Right lobe of liver (tissue), 6 donors: ENCODE data around the gene DOCK1. TPM values are rescaled to one million over a fixed set of nuclear protein-coding genes. Genes with fewer than 3 reads are reported as not detected.

Source experiments
- ATAC-seq, 4 donors: fragments of 200-7000 bp; cut with Tn5 transposase; one replicate each; pipeline ENCODE4 v1.9.1; 2020; ENCODE audit warnings: mild to moderate bottlenecking in 4 of 4, moderate library complexity in 4 of 4
- DNase-seq, 3 donors: peaks; one replicate each; pipeline ENCODE4 v3.0.0-alpha.2; 2020
- H3K27ac ChIP-seq, 3 donors: fragments of 200-600 bp; one replicate each; pipeline ENCODE4 v1.8.0; 2022
- H3K27me3 ChIP-seq, 2 donors: fragments of 200-600 bp; one replicate each; pipeline ENCODE4 v1.8.0; 2022
- H3K36me3 ChIP-seq, 4 donors: fragments of 200-600 bp; sonication (generic) in 1 of 4; one replicate each; pipeline versions ENCODE4 v1.5.1 to v1.8.0; 2017 to 2022; ENCODE audit warnings: control low read depth in 1 of 4
- H3K4me1 ChIP-seq, 4 donors: fragments of 200-600 bp; sonication (generic) in 1 of 4; one replicate each; pipeline versions ENCODE4 v1.5.1 to v1.8.0; 2017 to 2022; ENCODE audit warnings: control low read depth in 1 of 4
- H3K4me3 ChIP-seq, 3 donors: fragments of 200-600 bp; one replicate each; pipeline ENCODE4 v1.8.0; 2022
- H3K9me3 ChIP-seq, 4 donors: fragments of 200-600 bp; sonication (generic) in 1 of 4; one replicate each; pipeline versions ENCODE4 v1.5.1 to v1.8.0; 2017 to 2022; ENCODE audit warnings: control low read depth in 1 of 4
- POLR2A ChIP-seq: fragments of 450-650 bp; IDR thresholded peaks from one replicate; pipeline ENCODE4 v1.6.1; 2017; ENCODE audit warnings: antibody characterized with exemption, mild to moderate bottlenecking
- WGBS: methylation state at CpG from one replicate; pipeline ENCODE4 v1.1.6; 2018; ENCODE audit warnings: low coverage, low lambda C conversion rate; ENCODE audit not compliant: insufficient coverage; ENCODE audit errors: missing lambda C conversion rate; 5-methylcytosine and 5-hydroxymethylcytosine counted together
- intact Hi-C, 2 donors: fragments of 100-400 bp; cut with DNase I; formaldehyde crosslinking; loops; one replicate each; pipeline versions ENCODE4 v1.11.2 to v1.14.1; 2022
- total RNA-seq, 6 experiments: library from RNA; depleted of rRNA in 2 of 6; stranded (reverse); fragments of >200 nt in 2 of 6; fragmentation: NEBNext Ultra II Directional in 3 of 6; extraction: Animal tissue kit (Norgen Biotek cat#: 25700) in 3 of 6; gene quantifications; one replicate each; pipeline versions ENCODE4 v1.1.0 to v1.2.4, GENCODE V29; 2016 to 2023
- TF ChIP-seq, protein P1 (sequence below), 4 donors: fragments of 200-600 bp in 3 of 4; fragments of 450-650 bp in 1 of 4; IDR thresholded peaks; one replicate each; pipeline versions ENCODE4 v1.5.1 to v1.8.0; 2016 to 2022; ENCODE audit warnings: antibody characterized with exemption in 4 of 4, mild to moderate bottlenecking in 2 of 4
- donor health status: DM: no; HTN: yes; CAD: no.
- donor health status: DM: no; HTN: no; CAD: no.
- donor health status: DM: no; HTN: no; CAD: no.
- donor health status: DM: no; HTN: yes; CAD: no.
- donor health status: DM: no; HTN: yes; CAD: no.

DOCK1 gene
- total RNA-seq, 6 experiments from 2014 or later, result 13.8 to 17.8 (median 14.6) TPM

DNA sequence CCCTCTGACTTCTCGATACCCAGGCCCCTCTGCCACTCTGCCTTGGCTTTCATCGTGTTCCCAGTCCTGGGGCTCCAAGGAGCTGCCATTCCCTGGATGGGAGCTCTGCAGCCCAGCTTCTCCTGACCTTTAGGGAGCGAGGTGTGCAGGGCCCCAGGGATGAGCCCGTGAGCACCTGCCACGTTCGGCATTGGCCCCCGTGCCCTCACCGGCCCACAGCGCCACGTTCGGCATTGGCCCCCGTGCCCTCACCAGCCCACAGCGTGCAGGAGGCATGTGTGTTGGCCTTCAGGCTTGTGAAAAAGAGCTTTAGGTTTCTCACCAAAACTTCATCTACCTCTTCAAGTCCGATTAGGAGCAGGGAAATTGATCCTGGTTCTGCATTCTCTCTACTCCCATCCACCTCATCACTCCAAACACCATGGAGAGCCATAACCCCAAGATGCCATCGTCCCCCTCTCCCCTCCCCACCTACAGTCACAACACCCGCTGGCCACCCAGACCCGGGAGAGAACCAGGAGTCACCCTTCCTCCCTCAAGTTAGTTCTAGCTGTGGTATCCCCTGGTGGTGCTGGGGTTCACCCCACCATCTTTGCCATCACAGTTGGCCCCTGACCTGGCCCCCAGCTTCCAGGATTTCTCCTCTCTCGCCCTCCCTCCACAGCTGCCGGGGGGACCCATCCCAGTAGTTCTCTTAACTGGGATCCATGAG is 524.5 kb downstream of the DOCK1 start:
- TF ChIP-seq, protein P1, sequence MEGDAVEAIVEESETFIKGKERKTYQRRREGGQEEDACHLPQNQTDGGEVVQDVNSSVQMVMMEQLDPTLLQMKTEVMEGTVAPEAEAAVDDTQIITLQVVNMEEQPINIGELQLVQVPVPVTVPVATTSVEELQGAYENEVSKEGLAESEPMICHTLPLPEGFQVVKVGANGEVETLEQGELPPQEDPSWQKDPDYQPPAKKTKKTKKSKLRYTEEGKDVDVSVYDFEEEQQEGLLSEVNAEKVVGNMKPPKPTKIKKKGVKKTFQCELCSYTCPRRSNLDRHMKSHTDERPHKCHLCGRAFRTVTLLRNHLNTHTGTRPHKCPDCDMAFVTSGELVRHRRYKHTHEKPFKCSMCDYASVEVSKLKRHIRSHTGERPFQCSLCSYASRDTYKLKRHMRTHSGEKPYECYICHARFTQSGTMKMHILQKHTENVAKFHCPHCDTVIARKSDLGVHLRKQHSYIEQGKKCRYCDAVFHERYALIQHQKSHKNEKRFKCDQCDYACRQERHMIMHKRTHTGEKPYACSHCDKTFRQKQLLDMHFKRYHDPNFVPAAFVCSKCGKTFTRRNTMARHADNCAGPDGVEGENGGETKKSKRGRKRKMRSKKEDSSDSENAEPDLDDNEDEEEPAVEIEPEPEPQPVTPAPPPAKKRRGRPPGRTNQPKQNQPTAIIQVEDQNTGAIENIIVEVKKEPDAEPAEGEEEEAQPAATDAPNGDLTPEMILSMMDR (IDR thresholded peaks at IDR 0.05), result no peak
- TF ChIP-seq POLR2A, result no peak
- no peak for DNase-seq
- Histone ChIP-seq H3K27me3 (no peaks in the 10 kb centered on the region), H3K4me3 (no peak overlapping the region), H3K27ac (no peak overlapping the region), H3K36me3 (no peaks in the 10 kb centered on the region), H3K4me1 (no peaks in the 10 kb centered on the region), H3K9me3 (no peaks in the 10 kb centered on the region)
- 95% methylated on average over 5 of the region's 19 CpGs for WGBS
- ATAC-seq, result peak in 1 of 4 donors; percentile 18
- intact Hi-C loops, result no loop called here

DNA sequence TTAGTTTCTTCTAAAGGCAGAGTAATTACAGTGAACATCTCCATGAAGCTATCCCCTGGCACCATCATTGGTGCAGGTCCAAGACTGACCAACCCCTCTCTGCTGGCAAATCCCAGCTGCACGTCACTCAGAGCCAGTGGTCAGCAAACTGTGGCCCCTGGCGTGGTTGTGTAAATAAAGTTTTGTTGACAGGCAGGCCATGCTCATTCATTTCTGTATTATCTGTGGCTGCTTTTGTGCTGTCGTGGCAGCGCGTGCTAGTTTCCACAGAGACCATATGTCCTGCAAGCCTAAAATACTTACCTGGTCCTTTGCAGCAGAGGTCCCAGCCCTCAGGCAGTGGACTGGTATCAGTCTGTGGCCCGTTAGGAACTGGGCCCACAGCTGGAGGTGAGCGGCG is 526.3 kb downstream of the DOCK1 start:
- WGBS, result 92% methylated on average over 6 of the region's 8 CpGs
- no peak overlapping the region for H3K27ac ChIP-seq
- ATAC-seq (no peak), DNase-seq (no peak)
- no peaks in the 10 kb centered on the region for H3K4me1 ChIP-seq
- no peaks in the 10 kb centered on the region for H3K36me3 ChIP-seq
- TF ChIP-seq, protein P1 (IDR thresholded peaks at IDR 0.05), result no peak
- TF ChIP-seq POLR2A, result no peak
- no peaks in the 10 kb centered on the region for H3K9me3 ChIP-seq
- H3K4me3 ChIP-seq, result no peak overlapping the region
- no peaks in the 10 kb centered on the region for H3K27me3 ChIP-seq
- intact Hi-C loops, result no loop called here

DNA sequence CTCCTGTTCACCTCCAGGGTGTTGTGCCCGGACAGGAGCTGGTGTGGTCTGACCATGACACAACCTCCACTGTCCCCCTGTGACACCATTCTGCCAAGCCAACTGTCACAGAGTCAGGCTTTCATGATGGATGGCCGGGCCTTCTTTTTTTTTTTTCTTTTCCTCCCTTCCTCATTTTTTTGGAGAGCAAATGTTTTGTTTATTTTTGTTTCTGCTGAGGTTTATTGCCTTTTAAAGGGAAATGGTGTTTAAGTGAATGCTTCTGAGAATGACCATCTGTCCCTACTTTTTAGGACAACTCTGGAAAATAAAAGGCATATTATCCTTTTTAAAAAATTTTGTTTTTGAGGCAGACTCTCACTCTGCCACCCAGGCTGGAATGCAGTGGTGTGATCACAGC is 528.8 kb downstream of the DOCK1 start:
- Histone ChIP-seq H3K4me1 (no peaks in the 10 kb centered on the region), H3K9me3 (no peaks in the 10 kb centered on the region), H3K4me3 (no peak overlapping the region), H3K27ac (no peak overlapping the region), H3K27me3 (no peaks in the 10 kb centered on the region), H3K36me3 (peaks cover 0 to 3% (median 0%) of the 10 kb centered on the region in 4 donors)
- intact Hi-C loops, result no loop called here
- no peak for DNase-seq
- ATAC-seq, result no peak
- WGBS, result 71% methylated on average over 2 of the region's 2 CpGs
- TF ChIP-seq, protein P1 (IDR thresholded peaks at IDR 0.05), result no peak
- TF ChIP-seq POLR2A, result no peak

DNA sequence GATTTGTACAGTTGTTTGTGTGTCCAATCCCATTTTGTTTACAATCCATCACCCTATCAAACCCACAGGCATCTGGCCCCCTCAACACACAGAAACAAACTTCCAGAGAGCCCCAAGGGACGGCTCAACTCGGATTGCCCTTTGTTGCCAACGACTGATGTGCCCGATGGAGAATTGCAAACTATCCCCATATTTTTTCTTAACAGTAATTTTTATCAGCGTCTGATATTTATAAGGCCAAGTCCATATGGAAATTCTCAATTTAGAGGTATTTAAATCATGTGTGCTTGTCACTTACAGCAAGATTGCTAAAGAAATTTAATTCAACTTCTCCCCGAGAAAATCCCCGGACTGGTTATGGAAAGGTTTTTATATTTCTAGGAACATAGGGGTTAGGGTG is 530.0 kb downstream of the DOCK1 start:
- DNase-seq (no peak), ATAC-seq (no peak)
- no peaks in the 10 kb centered on the region for H3K9me3 ChIP-seq
- intact Hi-C loops, result no loop called here
- H3K4me3 ChIP-seq, result no peak overlapping the region
- no peaks in the 10 kb centered on the region for H3K27me3 ChIP-seq
- H3K4me1 ChIP-seq, result no peaks in the 10 kb centered on the region
- peaks cover 0 to 6% (median 0%) of the 10 kb centered on the region in 4 donors for H3K36me3 ChIP-seq
- TF ChIP-seq, protein P1 (IDR thresholded peaks at IDR 0.05), result no peak
- no peak for TF ChIP-seq POLR2A
- 80% methylated on average over 7 of the region's 7 CpGs for WGBS
- no peak overlapping the region for H3K27ac ChIP-seq
